Colonic mucosa (tissue), 4 donors: ENCODE measurements around the gene PHLPP2. TPM values are rescaled to one million over a fixed set of nuclear protein-coding genes. Genes with fewer than 3 reads are reported as not detected.

Experiments used
- DNase-seq: peaks from one replicate; pipeline ENCODE4 v3.0.0-alpha.2; 2020
- H3K27ac ChIP-seq: fragments of 200-600 bp; one replicate; pipeline ENCODE4 v1.8.0; 2021
- H3K27me3 ChIP-seq: fragments of 200-600 bp; one replicate; pipeline ENCODE4 v1.8.0; 2021
- H3K36me3 ChIP-seq: fragments of 200-600 bp; one replicate; pipeline ENCODE4 v1.8.0; 2021
- H3K4me1 ChIP-seq: fragments of 200-600 bp; one replicate; pipeline ENCODE4 v1.8.0; 2021; ENCODE audit warnings: mild to moderate bottlenecking
- H3K4me3 ChIP-seq: fragments of 200-600 bp; one replicate; pipeline ENCODE4 v1.8.0; 2021
- H3K9ac ChIP-seq, 2 donors: one replicate each; pipeline ENCODE4 v1.7.0; 2013; ENCODE audit warnings: control low read depth in 2 of 2, low read depth in 2 of 2, low read length in 2 of 2
- H3K9me3 ChIP-seq: fragments of 200-600 bp; one replicate; pipeline ENCODE4 v1.8.0; 2021
- CTCF ChIP-seq: fragments of 200-600 bp; IDR thresholded peaks from one replicate; pipeline ENCODE4 v1.8.0; 2022; ENCODE audit warnings: antibody characterized with exemption, mild to moderate bottlenecking
- intact Hi-C: fragments of 100-400 bp; cut with DNase I; formaldehyde crosslinking; loops from one replicate; pipeline ENCODE4 v1.14.1; 2022
- total RNA-seq, 2 donors: library from RNA; stranded (reverse); fragmentation: NEBNext Ultra II Directional in 1 of 2; extraction: Animal tissue kit (Norgen Biotek cat#: 25700) in 1 of 2; gene quantifications; one replicate each; pipeline ENCODE4 v1.2.1, GENCODE V29; 2021
- donor health status: healthy.
- donor health status: DM: no; HTN: no; CAD: no.
- donor health status: DM: no; HTN: no; CAD: no.

The PHLPP2 gene
- total RNA-seq, 2 donors from 2014 or later = 23.5 to 53.1 TPM

DNA sequence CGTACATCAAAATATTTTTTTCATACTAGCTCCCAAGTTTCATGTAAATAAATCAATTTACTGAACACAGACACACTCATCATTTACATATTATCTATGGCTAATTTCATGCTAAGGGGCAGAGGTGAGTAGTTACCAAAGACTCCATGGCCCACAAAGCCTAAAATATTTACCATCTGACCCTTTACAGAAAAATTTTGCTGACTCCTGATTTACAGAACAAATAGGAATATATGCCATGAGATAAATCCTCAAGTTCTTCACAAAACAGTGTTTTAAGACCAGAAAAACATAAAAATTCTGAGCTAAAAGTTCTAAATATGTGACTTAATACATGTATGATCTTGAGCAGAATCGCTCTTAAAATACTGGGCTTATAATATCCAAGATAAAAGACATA lies 36.6 kb upstream of the PHLPP2 start:
- Histone ChIP-seq H3K36me3 (peaks cover 17% of the 10 kb centered on the region), H3K9me3 (no peaks in the 10 kb centered on the region)

DNA sequence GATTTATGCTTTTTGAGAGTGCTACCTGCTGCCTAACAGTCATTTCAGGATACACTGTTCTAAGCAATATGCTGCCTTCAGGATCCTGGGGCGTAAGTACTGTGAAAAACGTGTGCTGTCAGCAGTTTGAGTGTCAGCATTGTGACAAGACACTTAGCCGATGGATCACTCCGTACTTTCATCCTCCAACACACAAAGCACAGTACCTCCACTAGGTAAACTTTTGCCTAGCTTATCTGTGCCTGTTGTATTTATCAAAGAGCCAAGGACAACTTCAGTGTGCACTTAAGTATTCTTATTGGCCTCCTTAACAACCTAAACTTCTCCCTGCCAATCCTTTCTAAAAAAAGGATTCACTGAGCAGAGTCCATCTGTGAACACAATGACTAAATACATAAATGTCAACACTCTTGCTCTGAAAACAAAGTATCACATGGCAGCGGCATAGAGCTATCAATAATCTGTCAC lies 33.8 kb upstream of the PHLPP2 start:
- H3K27me3 ChIP-seq = no peaks in the 10 kb centered on the region
- no peak for TF ChIP-seq CTCF
- H3K4me3 ChIP-seq = no peak overlapping the region
- no peak overlapping the region for H3K9ac ChIP-seq
- H3K36me3 ChIP-seq = peaks cover 26% of the 10 kb centered on the region
- H3K27ac ChIP-seq = no peak overlapping the region
- intact Hi-C loops = no loop called here
- H3K4me1 ChIP-seq = no peaks in the 10 kb centered on the region
- no peaks in the 10 kb centered on the region for H3K9me3 ChIP-seq
- no peak for DNase-seq

More for the DNA sequence above, 36.6 kb upstream of the PHLPP2 start:
- Histone ChIP-seq H3K27me3 (no peaks in the 10 kb centered on the region), H3K4me3 (no peak overlapping the region), H3K27ac (no peak overlapping the region), H3K4me1 (no peaks in the 10 kb centered on the region), H3K9ac (no peak overlapping the region)
- intact Hi-C loops = no loop called here
- TF ChIP-seq CTCF = no peak
- no peak for DNase-seq

- Histone ChIP-seq H3K9me3 (no peaks in the 10 kb centered on the region), H3K36me3 (peaks cover 30% of the 10 kb centered on the region), H3K4me1 (no peaks in the 10 kb centered on the region), H3K9ac (no peak overlapping the region), H3K27ac (no peak overlapping the region), H3K27me3 (no peaks in the 10 kb centered on the region), H3K4me3 (no peak overlapping the region)
- no peak for TF ChIP-seq CTCF
- intact Hi-C loops = no loop called here
- DNase-seq = no peak
Measured at GRCh38 chr16:71754652-71755051, 30.2 kb upstream of the PHLPP2 start.

- intact Hi-C loops = no loop called here
- H3K36me3 ChIP-seq = peaks cover 32% of the 10 kb centered on the region
- TF ChIP-seq CTCF = no peak
Measured at GRCh38 chr16:71754108-71754507, 29.6 kb upstream of the PHLPP2 start.

GRCh38 chr16:71748226-71748625 lies 23.7 kb upstream of the PHLPP2 start:
- Histone ChIP-seq H3K27ac (no peak overlapping the region), H3K9me3 (no peaks in the 10 kb centered on the region), H3K9ac (no peak overlapping the region), H3K27me3 (no peaks in the 10 kb centered on the region), H3K4me1 (no peaks in the 10 kb centered on the region), H3K4me3 (no peak overlapping the region), H3K36me3 (peaks cover 35% of the 10 kb centered on the region)
- no peak for TF ChIP-seq CTCF
- intact Hi-C loops = no loop called here
- no peak for DNase-seq

More at GRCh38 chr16:71754108-71754507, 29.6 kb upstream of the PHLPP2 start:
- Histone ChIP-seq H3K4me3 (no peak overlapping the region), H3K9ac (no peak overlapping the region), H3K4me1 (no peaks in the 10 kb centered on the region), H3K27ac (no peak overlapping the region), H3K27me3 (no peaks in the 10 kb centered on the region), H3K9me3 (no peaks in the 10 kb centered on the region)
- no peak for DNase-seq
